ENCODE measurements around the gene RASAL3. TPM values are rescaled to one million over a fixed set of nuclear protein-coding genes. Genes with fewer than 3 reads are reported as not detected.

RASAL3 gene
- not detected in 2 replicates for total RNA-seq

- no peak for DNase-seq (ENCODE audit: low read depth)
- no peak within 1 kb of the TSS for H3K4me3 ChIP-seq (ENCODE audit: low read depth, low read length)
- TF ChIP-seq, protein P1, sequence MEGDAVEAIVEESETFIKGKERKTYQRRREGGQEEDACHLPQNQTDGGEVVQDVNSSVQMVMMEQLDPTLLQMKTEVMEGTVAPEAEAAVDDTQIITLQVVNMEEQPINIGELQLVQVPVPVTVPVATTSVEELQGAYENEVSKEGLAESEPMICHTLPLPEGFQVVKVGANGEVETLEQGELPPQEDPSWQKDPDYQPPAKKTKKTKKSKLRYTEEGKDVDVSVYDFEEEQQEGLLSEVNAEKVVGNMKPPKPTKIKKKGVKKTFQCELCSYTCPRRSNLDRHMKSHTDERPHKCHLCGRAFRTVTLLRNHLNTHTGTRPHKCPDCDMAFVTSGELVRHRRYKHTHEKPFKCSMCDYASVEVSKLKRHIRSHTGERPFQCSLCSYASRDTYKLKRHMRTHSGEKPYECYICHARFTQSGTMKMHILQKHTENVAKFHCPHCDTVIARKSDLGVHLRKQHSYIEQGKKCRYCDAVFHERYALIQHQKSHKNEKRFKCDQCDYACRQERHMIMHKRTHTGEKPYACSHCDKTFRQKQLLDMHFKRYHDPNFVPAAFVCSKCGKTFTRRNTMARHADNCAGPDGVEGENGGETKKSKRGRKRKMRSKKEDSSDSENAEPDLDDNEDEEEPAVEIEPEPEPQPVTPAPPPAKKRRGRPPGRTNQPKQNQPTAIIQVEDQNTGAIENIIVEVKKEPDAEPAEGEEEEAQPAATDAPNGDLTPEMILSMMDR (IDR thresholded peaks at IDR 0.05; ENCODE audit: insufficient read depth, low read depth, low read length), result no peak
Observed at GRCh38 chr19:15464394-15465385, at the start of gene RASAL3. RASAL3 (minus strand) TSS chr19:15464544; CDS start chr19:15464358, 186 bp downstream.

- no peak overlapping the region for H3K4me3 ChIP-seq (ENCODE audit: low read depth, low read length)
- TF ChIP-seq, protein P1 (IDR thresholded peaks at IDR 0.05; ENCODE audit: insufficient read depth, low read depth, low read length), result no peak
Observed at GRCh38 chr19:15511671-15512424, 47.5 kb upstream of the RASAL3 start.

GRCh38 chr19:15508035-15508710, 43.8 kb upstream of the RASAL3 start, which contains the start of gene CYP4F22:
CYP4F22 (plus strand) TSS chr19:15508525; CDS start chr19:15525337, 16,812 bp downstream.
- no peak for DNase-seq (ENCODE audit: low read depth)
- TF ChIP-seq, protein P1 (IDR thresholded peaks at IDR 0.05; ENCODE audit: insufficient read depth, low read depth, low read length), result no peak
- H3K4me3 ChIP-seq (ENCODE audit: low read depth, low read length), result no peak within 1 kb of the TSS

More at GRCh38 chr19:15511671-15512424, 47.5 kb upstream of the RASAL3 start:
- no peak for DNase-seq (ENCODE audit: low read depth)

- TF ChIP-seq, protein P1 (IDR thresholded peaks at IDR 0.05; ENCODE audit: insufficient read depth, low read depth, low read length), result no peak
- H3K4me3 ChIP-seq (ENCODE audit: low read depth, low read length), result no peak overlapping the region
- DNase-seq (ENCODE audit: low read depth), result no peak
Observed at GRCh38 chr19:15507068-15508034, 43.0 kb upstream of the RASAL3 start.

DNA sequence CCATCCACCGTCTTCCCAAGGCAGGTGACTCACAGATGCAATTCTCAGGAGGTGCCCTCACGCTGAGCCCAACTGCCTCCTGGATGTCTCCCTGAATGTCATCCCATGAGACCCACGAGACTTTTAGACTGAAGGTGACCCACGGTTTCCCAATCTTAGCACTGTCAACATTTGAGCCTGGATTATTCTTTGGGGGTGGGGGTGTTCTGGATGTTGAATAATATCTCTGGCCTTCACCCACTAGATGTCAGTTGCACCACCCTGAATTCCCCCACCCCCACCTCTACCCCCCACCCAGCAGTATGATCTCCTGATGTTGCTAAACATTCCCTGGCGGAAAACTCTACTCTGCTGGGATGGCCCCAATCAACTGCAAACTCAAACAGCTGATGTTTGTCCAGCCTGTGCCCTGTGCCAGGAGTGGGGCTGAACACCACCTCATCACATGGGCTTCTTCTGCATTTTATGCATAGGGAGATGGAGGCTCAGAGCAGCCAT, 41.8 kb upstream of the RASAL3 start:
- TF ChIP-seq, protein P1 (IDR thresholded peaks at IDR 0.05; ENCODE audit: insufficient read depth, low read depth, low read length), result no peak
- H3K4me3 ChIP-seq (ENCODE audit: low read depth, low read length), result no peak overlapping the region
- DNase-seq (ENCODE audit: low read depth), result no peak

Data from fibroblast of villous mesenchyme (primary cell).